SH-SY5Y (cell line): ENCODE results near the gene BARHL2.

Experiments used
- GATA2 ChIP-seq: IDR thresholded peaks from 2 replicates; pipeline ENCODE4 v1.6.1; 2011; ENCODE audit warnings: mild to moderate bottlenecking, low read depth, low read length
- GATA3 ChIP-seq: IDR thresholded peaks from 2 replicates; pipeline ENCODE4 v1.6.1; 2011; ENCODE audit warnings: low read depth, mild to moderate bottlenecking, low read length, moderate library complexity

DNA sequence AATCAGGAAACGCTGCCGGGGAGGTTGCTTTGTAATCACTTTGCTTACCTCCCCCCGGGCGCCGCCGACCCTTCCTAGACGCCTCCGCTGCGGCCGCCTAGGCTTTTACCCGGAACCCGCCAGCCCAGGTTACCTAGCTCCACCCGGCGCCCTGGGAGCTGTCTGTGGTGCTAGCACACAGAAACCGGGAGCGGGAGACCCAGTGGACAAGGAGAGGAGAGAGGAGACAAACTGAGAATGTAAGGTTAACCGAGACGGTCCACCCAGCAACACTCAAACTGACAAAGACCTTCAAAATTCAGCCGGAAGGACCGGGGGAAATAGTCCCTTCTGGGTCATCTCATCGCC, 9.8 kb downstream of the BARHL2 start:
- TF ChIP-seq GATA3: no peak
- TF ChIP-seq GATA2: no peak
